ENCODE measurements around the gene FAM229A.

FAM229A gene

DNA sequence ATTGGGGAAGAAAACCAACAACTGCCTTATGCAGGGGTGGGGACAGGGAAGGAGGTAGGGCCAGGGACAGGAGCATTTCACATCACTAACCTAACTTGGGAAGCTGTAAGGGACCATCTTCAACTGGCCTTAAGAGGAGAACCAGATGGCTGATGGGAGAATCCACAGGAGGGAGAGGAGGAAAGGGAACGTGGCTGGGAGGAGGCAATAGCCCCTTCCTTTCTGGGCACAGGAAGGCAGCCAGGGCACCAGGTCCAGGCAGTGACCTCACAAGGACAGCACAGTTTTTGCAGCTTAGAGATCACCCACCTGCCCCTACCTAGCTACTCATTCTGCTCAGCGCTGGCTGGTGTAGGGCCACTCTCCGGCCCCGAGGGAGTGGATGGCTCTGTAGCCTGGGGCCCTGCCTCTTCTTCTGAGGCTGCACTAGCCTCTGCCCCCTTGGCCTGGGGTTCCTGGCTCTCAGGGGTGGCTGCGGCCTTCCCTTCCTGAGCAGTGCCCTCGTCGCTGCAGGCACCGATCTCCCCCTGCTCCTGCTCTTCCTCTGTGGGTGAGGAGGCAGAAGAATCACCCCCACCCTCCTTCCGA, 27.9 kb downstream of the FAM229A start:
- peak overlapping the region; percentile 87 for H3K4me3 Mint-ChIP-seq
- H3K36me3 Mint-ChIP-seq (ENCODE audit: low read depth), result peaks cover 36% of the 10 kb centered on the region
- no peak overlapping the region for H3K27ac Mint-ChIP-seq
- peaks cover 39% of the 10 kb centered on the region for H3K4me1 Mint-ChIP-seq (ENCODE audit: low read depth)
- no peaks in the 10 kb centered on the region for H3K9me3 Mint-ChIP-seq
- H3K27me3 Mint-ChIP-seq (ENCODE audit: low read depth), result no peaks in the 10 kb centered on the region

DNA sequence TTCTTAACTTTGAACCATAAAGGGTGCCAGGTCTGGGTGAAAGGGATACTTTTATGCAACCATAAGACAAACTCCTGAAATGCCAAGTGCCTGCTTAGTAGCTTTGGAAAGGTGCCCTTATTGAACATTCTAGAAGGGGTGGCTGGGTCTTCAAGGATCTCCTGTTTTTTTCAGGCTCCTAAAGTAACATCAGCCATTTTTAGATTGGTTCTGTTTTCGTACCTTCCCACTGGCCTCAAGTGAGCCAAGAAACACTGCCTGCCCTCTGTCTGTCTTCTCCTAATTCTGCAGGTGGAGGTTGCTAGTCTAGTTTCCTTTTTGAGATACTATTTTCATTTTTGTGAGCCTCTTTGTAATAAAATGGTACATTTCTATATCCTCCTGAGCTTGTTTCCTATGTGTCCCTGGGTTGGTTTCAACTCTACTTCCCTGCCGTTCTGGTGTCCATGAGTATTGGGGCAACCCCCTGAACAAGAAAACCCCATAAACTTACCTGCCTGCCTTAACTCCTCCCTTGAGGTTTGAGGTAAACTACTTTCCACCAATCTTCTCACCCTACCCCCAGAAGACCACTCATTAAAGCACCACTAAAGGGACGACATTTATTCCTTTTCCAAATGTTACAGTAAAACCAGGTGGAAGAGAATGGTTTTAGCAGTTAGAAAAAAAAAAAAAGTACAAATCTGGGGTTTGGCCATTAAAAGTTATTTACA, 28.9 kb downstream of the FAM229A start:
- peak overlapping the region; percentile 56 for H3K27ac Mint-ChIP-seq
- peaks cover 35% of the 10 kb centered on the region for H3K4me1 Mint-ChIP-seq (ENCODE audit: low read depth)
- no peaks in the 10 kb centered on the region for H3K9me3 Mint-ChIP-seq
- peaks cover 41% of the 10 kb centered on the region for H3K36me3 Mint-ChIP-seq (ENCODE audit: low read depth)
- no peaks in the 10 kb centered on the region for H3K27me3 Mint-ChIP-seq (ENCODE audit: low read depth)
- H3K4me3 Mint-ChIP-seq, result peak overlapping the region; percentile 11

DNA sequence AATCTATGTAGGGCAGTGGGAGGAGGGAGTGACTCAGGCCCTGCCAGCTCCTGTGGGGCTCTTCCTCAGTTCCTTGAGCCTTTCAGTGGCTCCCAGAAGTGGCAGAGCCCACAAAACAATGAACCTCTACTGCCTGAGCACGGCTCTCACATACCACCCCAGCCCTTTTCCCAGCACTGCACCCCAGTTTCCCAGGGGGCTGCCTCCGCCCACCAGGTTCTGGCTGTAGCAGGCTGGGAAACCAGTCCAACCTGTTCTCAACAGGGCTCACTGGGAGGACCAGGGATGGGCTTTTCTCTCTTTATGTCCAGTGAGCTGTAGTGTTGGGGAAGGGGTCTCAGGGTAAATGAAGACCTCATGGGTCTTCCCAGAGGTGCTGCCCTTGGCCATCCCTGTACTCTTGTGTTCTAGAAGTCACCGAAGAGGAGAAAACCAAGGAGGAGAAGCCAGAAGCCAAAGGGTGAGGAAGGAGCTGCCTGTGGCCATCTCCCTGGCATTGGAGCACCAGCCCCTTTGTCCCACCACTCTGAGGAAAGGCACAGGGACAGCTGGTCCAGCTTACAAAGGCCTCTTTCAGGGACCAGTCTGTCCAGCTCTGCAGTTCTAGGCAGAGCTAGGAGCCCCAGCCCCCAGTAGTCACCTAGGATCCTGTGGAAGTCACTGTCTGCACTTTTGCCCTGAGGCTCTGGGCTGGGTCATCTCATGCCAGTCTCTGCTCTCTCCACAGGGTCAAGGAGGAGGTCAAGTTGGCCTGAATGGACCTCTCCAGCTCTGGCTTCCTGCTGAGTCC, 29.8 kb downstream of the FAM229A start:
- Mint-ChIP-seq H3K4me3 (no peak overlapping the region), H3K36me3 (ENCODE audit: low read depth) (peaks cover 49% of the 10 kb centered on the region), H3K27ac (no peak overlapping the region), H3K27me3 (ENCODE audit: low read depth) (no peaks in the 10 kb centered on the region), H3K9me3 (no peaks in the 10 kb centered on the region), H3K4me1 (ENCODE audit: low read depth) (peaks cover 29% of the 10 kb centered on the region)

DNA sequence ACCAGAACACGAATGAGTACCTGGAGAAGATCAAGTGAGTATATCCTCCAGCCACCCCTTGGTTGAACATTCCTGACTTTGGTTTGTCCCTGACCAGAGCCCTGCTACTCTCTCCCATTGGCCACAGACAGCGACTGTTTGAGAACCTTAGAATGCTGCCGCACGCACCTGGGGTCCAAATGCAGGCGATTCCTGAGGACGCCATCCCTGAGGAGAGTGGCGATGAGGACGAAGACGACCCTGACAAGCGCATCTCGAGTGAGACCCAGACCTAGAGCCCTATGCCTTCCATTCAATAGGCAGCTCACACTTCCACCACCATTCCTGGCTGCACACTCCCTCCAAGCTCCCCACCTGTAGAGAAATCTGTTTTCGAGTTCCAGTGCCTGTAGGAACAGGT, 30.7 kb downstream of the FAM229A start:
- Mint-ChIP-seq H3K27ac (peak overlapping the region; percentile 12), H3K4me3 (no peak overlapping the region), H3K27me3 (ENCODE audit: low read depth) (no peaks in the 10 kb centered on the region), H3K36me3 (ENCODE audit: low read depth) (peaks cover 52% of the 10 kb centered on the region), H3K9me3 (no peaks in the 10 kb centered on the region), H3K4me1 (ENCODE audit: low read depth) (peaks cover 22% of the 10 kb centered on the region)

DNA sequence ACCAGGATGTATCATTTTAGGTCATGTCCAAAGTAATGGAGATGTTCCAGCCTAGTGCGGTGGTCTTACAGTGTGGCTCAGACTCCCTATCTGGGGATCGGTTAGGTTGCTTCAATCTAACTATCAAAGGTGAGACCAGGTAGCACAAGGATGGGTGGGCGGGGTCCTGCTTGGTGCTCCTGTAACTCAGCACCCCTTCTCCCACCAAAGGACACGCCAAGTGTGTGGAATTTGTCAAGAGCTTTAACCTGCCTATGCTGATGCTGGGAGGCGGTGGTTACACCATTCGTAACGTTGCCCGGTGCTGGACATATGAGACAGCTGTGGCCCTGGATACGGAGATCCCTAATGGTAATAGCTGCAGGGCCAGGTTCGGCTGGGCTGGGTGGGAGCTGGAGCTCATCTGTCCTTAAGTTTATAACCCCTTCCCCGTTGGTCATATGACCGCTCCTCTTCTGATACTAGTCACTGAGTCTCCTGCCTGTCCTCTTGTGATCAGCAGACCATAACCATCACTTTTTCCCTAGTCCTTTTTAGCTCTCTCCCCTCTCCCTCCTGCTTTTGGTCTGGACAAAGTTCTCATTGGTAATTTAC, 31.6 kb downstream of the FAM229A start:
- Mint-ChIP-seq H3K36me3 (ENCODE audit: low read depth) (peaks cover 54% of the 10 kb centered on the region), H3K27me3 (ENCODE audit: low read depth) (no peaks in the 10 kb centered on the region), H3K4me3 (no peak overlapping the region), H3K9me3 (no peaks in the 10 kb centered on the region), H3K27ac (peak overlapping the region; percentile 36), H3K4me1 (ENCODE audit: low read depth) (peaks cover 22% of the 10 kb centered on the region)

DNA sequence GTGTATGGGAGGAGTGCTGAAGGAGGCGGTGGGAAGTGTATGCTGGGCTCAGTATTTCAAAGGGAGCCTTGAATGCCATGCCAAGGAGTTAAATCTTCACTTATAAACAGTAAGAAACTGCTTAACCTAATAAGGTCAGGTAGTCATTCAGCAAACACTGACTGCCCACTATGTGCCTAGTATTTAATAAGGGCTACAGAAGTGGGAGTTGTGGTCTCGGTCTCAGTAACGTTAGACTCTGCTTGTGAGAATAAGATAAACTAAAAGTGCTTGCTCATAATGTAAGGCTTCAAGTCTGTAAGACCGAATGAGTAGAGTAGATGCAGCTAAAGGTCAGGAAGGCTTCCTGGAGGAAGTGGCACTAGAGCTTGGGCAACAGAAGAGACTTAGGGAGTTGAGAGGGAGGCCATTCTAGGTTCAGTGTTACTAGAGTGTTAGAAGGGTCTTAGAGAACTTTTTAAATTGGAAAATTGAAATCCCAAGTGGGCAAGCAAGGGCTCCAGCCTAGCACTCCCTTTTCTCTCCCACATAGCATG, 32.3 kb downstream of the FAM229A start:
- Mint-ChIP-seq H3K27ac (peak overlapping the region; percentile 67), H3K36me3 (ENCODE audit: low read depth) (peaks cover 57% of the 10 kb centered on the region)

DNA sequence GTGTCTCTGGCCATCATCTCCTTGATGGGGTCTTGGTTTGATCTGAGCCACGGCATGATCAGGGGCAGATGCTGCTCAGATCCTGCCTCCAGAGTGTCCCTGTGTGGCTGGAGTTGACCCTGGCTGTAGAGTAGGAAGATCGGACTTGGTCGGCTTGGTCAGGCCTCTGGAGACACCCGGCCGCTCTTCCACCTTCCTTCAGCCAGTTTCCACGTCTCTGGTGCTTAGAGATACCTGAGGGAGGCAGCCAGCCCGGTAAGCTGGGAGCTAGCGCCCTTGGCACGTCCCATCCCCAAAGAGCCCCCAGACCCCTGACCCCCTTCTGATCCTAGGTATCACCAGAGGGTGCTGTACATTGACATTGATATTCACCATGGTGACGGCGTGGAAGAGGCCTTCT, 35.1 kb downstream of the FAM229A start:
- Mint-ChIP-seq H3K36me3 (ENCODE audit: low read depth) (peaks cover 54% of the 10 kb centered on the region), H3K4me1 (ENCODE audit: low read depth) (peaks cover 16% of the 10 kb centered on the region)

More for the DNA sequence above, 32.3 kb downstream of the FAM229A start:
- peaks cover 21% of the 10 kb centered on the region for H3K4me1 Mint-ChIP-seq (ENCODE audit: low read depth)
- H3K9me3 Mint-ChIP-seq, result no peaks in the 10 kb centered on the region
- H3K4me3 Mint-ChIP-seq, result no peak overlapping the region
- H3K27me3 Mint-ChIP-seq (ENCODE audit: low read depth), result no peaks in the 10 kb centered on the region

DNA sequence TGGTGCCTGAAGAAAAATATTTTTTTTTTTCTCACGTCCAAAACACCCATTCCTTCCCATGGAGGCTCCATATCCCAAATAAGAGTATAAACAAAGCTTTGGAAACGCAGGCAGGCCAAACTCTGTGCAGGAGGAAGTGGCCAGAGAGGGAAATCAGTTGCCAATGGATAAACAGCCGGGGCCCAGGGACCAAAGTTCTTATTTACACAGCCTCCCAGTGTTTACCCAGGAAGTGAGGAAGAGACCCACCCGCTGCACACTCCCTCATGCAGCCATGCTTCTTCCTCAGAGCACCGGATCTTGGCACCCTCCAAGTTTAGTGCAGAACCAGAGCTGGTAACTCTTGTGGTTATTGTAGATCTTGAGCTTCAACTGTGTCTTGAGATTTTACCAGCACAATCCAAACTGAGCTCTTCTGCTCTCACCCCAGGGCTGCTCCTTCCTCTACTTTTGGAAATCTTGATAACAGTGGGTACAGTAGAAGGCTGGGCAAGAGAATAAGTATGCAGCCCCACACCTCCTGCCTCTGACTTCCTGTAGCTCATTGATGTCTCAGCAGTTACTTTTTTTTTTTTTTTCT, 40.5 kb downstream of the FAM229A start:
- peaks cover 24% of the 10 kb centered on the region for H3K36me3 Mint-ChIP-seq (ENCODE audit: low read depth)

More for the DNA sequence above, 35.1 kb downstream of the FAM229A start:
- no peaks in the 10 kb centered on the region for H3K9me3 Mint-ChIP-seq
- H3K27me3 Mint-ChIP-seq (ENCODE audit: low read depth), result no peaks in the 10 kb centered on the region
- H3K27ac Mint-ChIP-seq, result no peak overlapping the region
- H3K4me3 Mint-ChIP-seq, result no peak overlapping the region

DNA sequence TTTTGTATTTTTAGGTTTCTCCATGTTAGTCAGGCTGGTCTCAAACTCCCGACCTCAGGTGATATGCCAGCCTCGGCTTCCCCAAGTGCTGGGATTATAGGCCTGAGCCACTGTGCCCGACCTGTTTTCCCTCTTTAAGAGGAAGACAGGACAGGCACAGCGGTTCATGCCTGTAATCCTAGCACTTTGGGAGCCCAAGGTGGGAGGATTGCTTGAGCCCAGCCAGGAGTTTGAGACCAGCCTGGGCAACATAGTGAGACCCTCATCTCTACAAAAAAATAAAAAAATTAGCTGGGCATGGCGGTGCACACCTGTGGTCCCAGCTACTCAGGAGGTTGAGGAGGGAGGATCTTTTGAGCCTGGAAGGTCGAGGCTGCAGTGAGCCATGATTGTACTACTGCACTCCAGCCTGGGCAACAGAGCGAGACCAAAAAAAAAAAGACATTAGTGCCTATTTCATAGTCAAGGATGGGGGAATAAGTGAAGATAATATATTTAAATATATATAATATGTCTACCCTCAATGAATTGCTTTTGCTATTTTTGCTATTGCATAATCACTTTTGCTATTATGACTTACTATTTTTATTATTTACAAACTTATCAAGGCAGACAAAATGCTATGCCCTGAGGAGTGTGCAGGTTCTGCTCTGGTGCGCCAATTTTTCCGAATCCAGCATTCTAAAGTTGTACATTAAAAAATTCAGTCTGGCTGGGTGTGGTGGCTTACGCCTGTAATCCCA, 44.0 kb downstream of the FAM229A start:
- Mint-ChIP-seq H3K27me3 (ENCODE audit: low read depth) (no peaks in the 10 kb centered on the region), H3K36me3 (ENCODE audit: low read depth) (peaks cover 27% of the 10 kb centered on the region), H3K9me3 (no peaks in the 10 kb centered on the region), H3K4me1 (ENCODE audit: low read depth) (peaks cover 27% of the 10 kb centered on the region), H3K4me3 (no peak overlapping the region), H3K27ac (no peak overlapping the region)

More for the DNA sequence above, 40.5 kb downstream of the FAM229A start:
- Mint-ChIP-seq H3K9me3 (no peaks in the 10 kb centered on the region), H3K27ac (peak overlapping the region; percentile 77), H3K4me1 (ENCODE audit: low read depth) (peaks cover 29% of the 10 kb centered on the region), H3K27me3 (ENCODE audit: low read depth) (no peaks in the 10 kb centered on the region), H3K4me3 (peak overlapping the region; percentile 34)

DNA sequence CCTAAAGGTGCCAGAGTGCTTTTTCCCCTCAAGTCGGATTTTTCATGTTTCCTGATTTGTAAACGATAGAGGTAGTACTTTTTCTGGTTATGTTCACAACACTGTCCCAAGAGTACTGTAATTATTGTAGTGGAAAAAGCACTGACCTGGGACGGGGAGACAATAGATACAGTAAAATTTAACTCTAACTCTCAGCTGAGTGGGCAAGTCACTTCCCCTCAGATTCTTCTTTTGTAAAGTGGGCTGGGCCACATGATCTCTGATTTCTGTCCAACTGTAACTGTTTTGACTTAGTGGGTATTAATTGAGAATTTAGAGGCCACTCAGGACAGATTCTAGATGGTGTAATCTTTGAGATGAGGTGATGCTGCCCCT, 45.4 kb downstream of the FAM229A start:
- Mint-ChIP-seq H3K36me3 (ENCODE audit: low read depth) (peaks cover 23% of the 10 kb centered on the region), H3K27me3 (ENCODE audit: low read depth) (no peaks in the 10 kb centered on the region), H3K27ac (no peak overlapping the region), H3K9me3 (no peaks in the 10 kb centered on the region), H3K4me1 (ENCODE audit: low read depth) (peaks cover 18% of the 10 kb centered on the region), H3K4me3 (no peak overlapping the region)

DNA sequence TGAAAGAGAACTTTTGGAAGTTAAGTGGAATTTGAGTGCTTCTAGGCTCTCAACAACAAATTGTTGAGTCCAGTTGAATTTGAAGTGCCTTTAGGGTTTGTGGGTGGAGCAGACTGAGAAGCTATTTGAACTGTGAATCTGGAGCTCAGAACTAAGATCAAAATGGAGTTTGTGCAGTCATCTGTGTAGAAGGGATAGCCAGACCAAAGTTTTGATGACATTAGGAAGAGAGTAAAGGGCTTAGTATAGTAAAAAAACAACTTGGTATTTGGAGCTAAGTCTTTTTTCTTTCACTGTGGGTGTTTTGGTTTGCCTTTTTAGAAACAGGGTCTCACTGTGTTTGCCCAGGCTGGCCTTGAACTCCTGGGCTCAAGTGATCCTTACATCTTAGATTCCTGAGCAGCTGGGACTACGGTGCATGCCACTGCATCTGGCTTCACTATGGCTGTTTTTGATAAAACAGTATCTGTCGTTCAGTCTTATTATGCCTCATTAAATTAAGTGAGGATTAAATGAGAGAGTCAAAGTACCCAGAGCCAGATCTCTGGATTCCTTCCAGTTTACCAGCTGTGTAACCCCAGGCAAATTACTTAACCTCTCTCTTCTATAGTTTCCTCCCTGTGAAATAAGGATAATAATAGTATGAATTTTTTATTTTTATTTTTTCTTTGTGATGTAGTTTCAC, 50.4 kb downstream of the FAM229A start:
- no peak overlapping the region for H3K4me3 Mint-ChIP-seq
- H3K9me3 Mint-ChIP-seq, result no peaks in the 10 kb centered on the region
- H3K27me3 Mint-ChIP-seq (ENCODE audit: low read depth), result no peaks in the 10 kb centered on the region
- peaks cover 19% of the 10 kb centered on the region for H3K36me3 Mint-ChIP-seq (ENCODE audit: low read depth)
- peaks cover 33% of the 10 kb centered on the region for H3K4me1 Mint-ChIP-seq (ENCODE audit: low read depth)
- no peak overlapping the region for H3K27ac Mint-ChIP-seq

All from T-helper 1 cell treated with Interleukin-12 subunit alpha and Interleukin-12 subunit beta and Interleukin-4 antibody, amounts not matched to agents 30 μg/mL and 1 μg/mL, for 36 hours (primary cell).